Stomach (tissue), 4 donors: Measurements from ENCODE around the gene DOP1A.

Experiments
- CTCF ChIP-seq, 7 experiments: fragments of 450-650 bp in 4 of 7; fragments of 200-600 bp in 3 of 7; sonication (generic) in 3 of 7; IDR thresholded peaks; one replicate each; pipeline ENCODE4 v1.5.1; 2016 to 2019; ENCODE audit warnings: antibody characterized with exemption in 7 of 7, control low read depth in 2 of 7, mild to moderate bottlenecking in 1 of 7
- EP300 ChIP-seq: sonication (generic); formaldehyde crosslinking; IDR thresholded peaks from one replicate; pipeline ENCODE4 v1.6.1; 2017; ENCODE audit warnings: antibody characterized with exemption
- POLR2A ChIP-seq, 4 donors: fragments of 450-650 bp; IDR thresholded peaks; one replicate each; pipeline ENCODE4 v1.6.1; 2016; ENCODE audit warnings: antibody characterized with exemption in 4 of 4, control low read depth in 2 of 4, mild to moderate bottlenecking in 1 of 4, moderate library complexity in 1 of 4
- POLR2AphosphoS5 ChIP-seq, 3 donors: sonication (generic); formaldehyde crosslinking; IDR thresholded peaks; one replicate each; pipeline ENCODE4 v1.6.1; 2016; ENCODE audit warnings: antibody characterized with exemption in 3 of 3

DNA sequence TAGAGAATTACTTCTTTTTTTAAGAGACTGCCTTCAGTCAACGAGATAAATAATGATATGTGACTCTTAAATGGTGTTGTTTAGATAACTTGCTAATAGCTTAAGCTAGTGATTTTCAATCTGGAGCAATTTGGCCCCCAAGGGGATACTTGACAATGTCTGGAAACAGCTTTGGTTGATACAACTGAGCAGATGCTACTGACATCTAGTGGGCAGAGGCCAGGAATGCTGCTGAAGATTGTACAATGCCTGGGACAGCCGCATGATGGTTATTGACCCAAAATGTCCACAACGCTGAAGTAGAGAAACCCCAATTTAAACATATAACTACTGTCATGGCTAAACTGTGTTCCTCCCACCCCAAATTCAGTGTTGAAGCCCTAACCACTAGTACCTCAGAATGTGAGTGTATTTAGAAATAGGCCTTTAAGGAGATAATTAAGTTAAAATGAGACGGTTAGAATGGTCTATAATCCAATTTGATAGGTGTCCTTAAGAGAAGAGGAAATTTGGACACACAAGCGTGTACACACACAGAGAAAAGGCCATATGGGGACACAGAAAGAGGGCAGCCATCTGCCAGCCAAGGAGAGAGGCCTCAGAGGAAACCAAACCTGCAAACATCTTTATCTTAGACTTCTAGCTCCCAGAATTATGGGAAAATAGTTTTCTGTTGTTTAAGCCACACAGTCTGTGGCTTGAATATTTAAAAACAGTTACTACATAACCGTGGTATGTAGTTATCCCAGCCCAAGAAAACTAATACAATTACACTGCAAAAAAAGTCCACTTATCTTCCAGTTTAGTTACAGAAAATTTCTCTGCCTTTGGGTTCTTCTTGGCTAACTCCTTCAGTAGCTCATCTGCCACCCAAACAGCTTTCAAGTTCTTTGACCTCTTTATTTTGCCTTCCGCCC, 147.9 kb downstream of the DOP1A start:
- TF ChIP-seq CTCF (IDR thresholded peaks at IDR 0.05) (peak in 5 of 7 experiments; percentile 56 to 68 (median 62)), POLR2A (IDR thresholded peaks at IDR 0.05) (no peak), EP300 (no peak), POLR2AphosphoS5 (IDR thresholded peaks at IDR 0.05) (no peak)
